ENCODE data around the gene PCNA.
"Not testable (repeated sequence)": the region's sequence is repeated elsewhere in the genome, so short reads cannot be mapped to it uniquely, and the experiment has no call there.

Gene PCNA

DNA sequence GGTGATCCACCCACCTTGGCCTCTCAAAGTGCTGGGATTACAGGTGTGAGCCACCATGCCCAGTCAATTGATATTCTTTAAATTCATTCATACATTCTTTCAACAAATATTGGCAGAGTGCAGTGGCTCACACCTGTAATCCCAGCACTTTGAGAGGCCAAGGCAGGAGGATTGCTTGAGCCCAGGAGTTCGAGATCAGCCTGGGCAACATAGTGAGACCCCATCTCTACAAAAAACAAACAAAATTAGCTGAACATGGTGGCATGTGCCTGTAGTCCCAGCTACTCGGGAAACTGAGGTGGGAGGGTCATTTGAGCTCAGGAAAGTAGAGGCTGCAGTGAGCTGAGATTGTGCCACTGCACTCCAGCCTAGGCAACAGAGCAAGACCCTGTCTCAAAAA lies 42.8 kb downstream of the PCNA start:
- Mint-ChIP-seq H3K4me1 (ENCODE audit: low read depth) (peaks cover 54% of the 10 kb centered on the region), H3K27ac (peak overlapping the region; percentile 96)
- H3K9me3 Mint-ChIP-seq: not testable (repeated sequence)

GRCh38 chr20:5074232-5074674 lies 45.5 kb downstream of the PCNA start:
- Mint-ChIP-seq H3K4me3 (no peak overlapping the region), H3K27ac (peak overlapping the region; percentile 55), H3K9me3 (no peaks in the 10 kb centered on the region), H3K36me3 (ENCODE audit: low read depth) (no peaks in the 10 kb centered on the region), H3K4me1 (ENCODE audit: low read depth) (peaks cover 44% of the 10 kb centered on the region), H3K27me3 (ENCODE audit: low read depth) (no peaks in the 10 kb centered on the region)
- no peak for DNase-seq (ENCODE audit: low spot score)

More for the DNA sequence above, 42.8 kb downstream of the PCNA start:
- not testable (repeated sequence) for H3K4me3 Mint-ChIP-seq; H3K36me3 Mint-ChIP-seq (ENCODE audit: low read depth); DNase-seq (ENCODE audit: low spot score); H3K27me3 Mint-ChIP-seq (ENCODE audit: low read depth)

DNA sequence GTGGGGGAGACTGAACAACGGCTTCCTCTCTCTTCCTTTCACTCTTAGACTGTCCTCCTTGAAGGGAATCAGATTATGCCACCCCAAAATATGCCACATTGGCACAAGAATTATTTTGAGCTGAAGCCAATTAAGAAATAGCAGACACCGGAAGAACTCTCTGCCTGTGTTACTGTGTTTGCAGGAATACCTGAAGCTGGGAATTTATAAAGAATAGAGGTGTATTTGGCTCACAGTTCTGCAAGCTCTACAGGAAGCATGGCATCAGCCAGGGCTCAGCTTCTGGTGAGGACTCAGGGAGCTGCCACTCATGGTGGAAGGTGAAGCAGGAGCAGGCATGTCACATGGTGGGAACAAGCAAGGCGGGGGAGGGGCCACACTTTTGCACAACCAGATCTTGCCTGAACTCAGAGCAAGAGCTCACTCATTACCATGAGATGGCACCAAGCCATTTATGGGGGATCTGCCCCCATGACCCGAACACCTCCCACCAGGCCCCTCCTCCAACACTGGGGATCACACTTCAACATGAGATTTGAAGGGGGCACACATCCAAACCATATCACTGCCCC lies 46.0 kb downstream of the PCNA start:
- H3K27me3 Mint-ChIP-seq (ENCODE audit: low read depth): no peaks in the 10 kb centered on the region
- DNase-seq (ENCODE audit: low spot score): no peak
- H3K27ac Mint-ChIP-seq: peak overlapping the region; percentile 55
- no peaks in the 10 kb centered on the region for H3K9me3 Mint-ChIP-seq
- H3K4me1 Mint-ChIP-seq (ENCODE audit: low read depth): peaks cover 43% of the 10 kb centered on the region
- no peaks in the 10 kb centered on the region for H3K36me3 Mint-ChIP-seq (ENCODE audit: low read depth)
- no peak overlapping the region for H3K4me3 Mint-ChIP-seq

- DNase-seq (ENCODE audit: low spot score): no peak
- H3K27ac Mint-ChIP-seq: peak overlapping the region; percentile 39
- H3K4me3 Mint-ChIP-seq: no peak overlapping the region
Measured at GRCh38 chr20:5072756-5073659, 46.8 kb downstream of the PCNA start.

GRCh38 chr20:5071942-5072341 lies 47.8 kb downstream of the PCNA start:
- not testable (repeated sequence) for H3K9me3 Mint-ChIP-seq; H3K27ac Mint-ChIP-seq; H3K36me3 Mint-ChIP-seq (ENCODE audit: low read depth); H3K27me3 Mint-ChIP-seq (ENCODE audit: low read depth); DNase-seq (ENCODE audit: low spot score); H3K4me3 Mint-ChIP-seq
- peaks cover 39% of the 10 kb centered on the region for H3K4me1 Mint-ChIP-seq (ENCODE audit: low read depth)

More at GRCh38 chr20:5072756-5073659, 46.8 kb downstream of the PCNA start:
- no peaks in the 10 kb centered on the region for H3K36me3 Mint-ChIP-seq (ENCODE audit: low read depth)
- peaks cover 42% of the 10 kb centered on the region for H3K4me1 Mint-ChIP-seq (ENCODE audit: low read depth)
- no peaks in the 10 kb centered on the region for H3K27me3 Mint-ChIP-seq (ENCODE audit: low read depth)
- H3K9me3 Mint-ChIP-seq: no peaks in the 10 kb centered on the region

DNA sequence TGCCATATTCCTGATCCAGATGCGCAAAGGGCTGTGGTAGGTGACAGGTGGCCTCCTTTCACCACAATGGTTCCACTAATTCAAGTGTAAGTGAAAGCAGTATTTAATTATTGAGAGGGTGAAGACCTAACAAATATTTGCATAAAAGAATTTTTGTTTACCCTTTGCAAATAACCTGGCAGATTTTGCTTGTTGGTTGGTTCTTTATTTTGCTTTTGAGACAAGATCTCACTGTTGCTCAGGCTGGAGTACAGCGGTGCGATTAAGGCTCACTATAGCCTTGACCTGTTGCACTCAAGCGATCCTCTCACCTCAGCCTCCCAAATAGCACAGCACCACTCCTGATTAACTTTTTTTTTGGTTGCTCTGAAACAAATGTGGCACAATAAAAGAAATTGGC lies 49.2 kb downstream of the PCNA start:
- Mint-ChIP-seq H3K27me3 (ENCODE audit: low read depth) (no peaks in the 10 kb centered on the region), H3K4me3 (no peak overlapping the region), H3K9me3 (no peaks in the 10 kb centered on the region), H3K36me3 (ENCODE audit: low read depth) (no peaks in the 10 kb centered on the region), H3K4me1 (ENCODE audit: low read depth) (peaks cover 39% of the 10 kb centered on the region), H3K27ac (no peak overlapping the region)
- DNase-seq (ENCODE audit: low spot score): no peak

GRCh38 chr20:5070081-5070480 lies 49.7 kb downstream of the PCNA start:
- H3K27me3 Mint-ChIP-seq (ENCODE audit: low read depth): no peaks in the 10 kb centered on the region
- H3K27ac Mint-ChIP-seq: no peak overlapping the region
- no peaks in the 10 kb centered on the region for H3K9me3 Mint-ChIP-seq
- no peak overlapping the region for H3K4me3 Mint-ChIP-seq
- no peaks in the 10 kb centered on the region for H3K36me3 Mint-ChIP-seq (ENCODE audit: low read depth)
- no peak for DNase-seq (ENCODE audit: low spot score)
- H3K4me1 Mint-ChIP-seq (ENCODE audit: low read depth): peaks cover 39% of the 10 kb centered on the region

DNA sequence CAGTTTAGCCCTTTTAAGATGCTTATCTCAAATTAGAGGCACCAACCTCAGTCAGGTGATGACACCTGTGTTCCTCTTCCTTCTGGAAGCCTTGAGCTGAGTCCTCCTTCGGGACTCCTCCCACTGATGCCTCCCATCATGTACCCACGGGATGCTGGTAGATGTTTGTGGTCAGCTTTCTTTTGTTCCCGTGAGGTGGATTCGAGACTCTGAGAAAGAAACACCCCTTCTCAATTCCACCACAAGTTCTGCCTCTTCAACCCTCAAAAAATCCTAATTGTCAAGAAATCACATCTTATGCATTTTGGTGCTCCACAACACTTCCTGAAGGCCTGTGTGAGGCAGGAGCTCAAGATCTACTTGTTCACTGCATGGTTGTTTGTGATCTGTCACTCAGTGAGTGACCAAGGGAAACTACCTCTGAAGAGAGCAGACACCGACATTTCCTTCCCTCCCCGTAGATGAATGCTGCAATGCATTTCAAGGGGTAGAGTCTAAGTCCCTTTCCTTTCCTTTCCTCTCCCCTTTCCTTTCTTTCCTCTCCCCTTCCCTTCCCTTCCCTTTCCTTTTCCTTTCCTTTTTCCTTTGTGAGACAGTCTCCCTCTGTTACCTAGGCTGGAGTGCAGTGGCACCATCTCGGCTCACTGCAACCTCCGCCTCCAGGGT lies 50.5 kb downstream of the PCNA start:
- Mint-ChIP-seq H3K36me3 (ENCODE audit: low read depth) (no peaks in the 10 kb centered on the region), H3K27me3 (ENCODE audit: low read depth) (no peaks in the 10 kb centered on the region), H3K9me3 (no peaks in the 10 kb centered on the region), H3K27ac (peak overlapping the region; percentile 88), H3K4me1 (ENCODE audit: low read depth) (peaks cover 36% of the 10 kb centered on the region), H3K4me3 (peak overlapping the region; percentile 37)
- peak; percentile 12 for DNase-seq (ENCODE audit: low spot score)

- no peak for DNase-seq (ENCODE audit: low spot score)
- no peaks in the 10 kb centered on the region for H3K36me3 Mint-ChIP-seq (ENCODE audit: low read depth)
Measured at GRCh38 chr20:5067877-5068645, 51.7 kb downstream of the PCNA start.

DNA sequence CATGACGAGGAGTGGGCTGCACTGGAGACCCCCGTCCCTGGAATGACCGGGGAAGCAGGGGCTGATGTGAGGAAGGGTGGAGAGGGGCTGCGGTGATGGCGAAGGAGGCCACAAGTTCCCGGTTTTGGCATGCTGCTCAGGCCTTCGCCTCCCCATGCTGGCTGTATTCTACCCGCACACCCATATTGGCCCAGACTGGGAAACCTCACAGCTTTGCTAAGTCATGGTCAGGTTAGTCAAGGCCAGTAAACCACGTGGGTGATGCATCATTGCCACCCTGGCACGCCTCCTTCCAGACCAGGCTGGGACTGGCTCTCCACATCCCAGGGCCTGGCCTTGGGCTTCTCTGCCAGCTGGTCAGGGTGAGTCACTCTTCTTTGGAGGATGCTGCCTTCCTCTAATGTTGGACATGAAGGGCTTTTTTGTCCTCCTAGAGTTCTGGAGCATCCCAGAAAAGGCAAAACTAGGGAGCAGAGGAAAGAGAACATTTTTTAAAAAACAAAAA lies 53.8 kb downstream of the PCNA start:
- Mint-ChIP-seq H3K9me3 (no peaks in the 10 kb centered on the region), H3K4me1 (ENCODE audit: low read depth) (peaks cover 28% of the 10 kb centered on the region), H3K4me3 (no peak overlapping the region), H3K36me3 (ENCODE audit: low read depth) (no peaks in the 10 kb centered on the region), H3K27me3 (ENCODE audit: low read depth) (no peaks in the 10 kb centered on the region), H3K27ac (no peak overlapping the region)
- DNase-seq (ENCODE audit: low spot score): no peak

More at GRCh38 chr20:5067877-5068645, 51.7 kb downstream of the PCNA start:
- Mint-ChIP-seq H3K27ac (no peak overlapping the region), H3K4me1 (ENCODE audit: low read depth) (peaks cover 24% of the 10 kb centered on the region), H3K9me3 (no peaks in the 10 kb centered on the region), H3K4me3 (no peak overlapping the region), H3K27me3 (ENCODE audit: low read depth) (no peaks in the 10 kb centered on the region)

DNA sequence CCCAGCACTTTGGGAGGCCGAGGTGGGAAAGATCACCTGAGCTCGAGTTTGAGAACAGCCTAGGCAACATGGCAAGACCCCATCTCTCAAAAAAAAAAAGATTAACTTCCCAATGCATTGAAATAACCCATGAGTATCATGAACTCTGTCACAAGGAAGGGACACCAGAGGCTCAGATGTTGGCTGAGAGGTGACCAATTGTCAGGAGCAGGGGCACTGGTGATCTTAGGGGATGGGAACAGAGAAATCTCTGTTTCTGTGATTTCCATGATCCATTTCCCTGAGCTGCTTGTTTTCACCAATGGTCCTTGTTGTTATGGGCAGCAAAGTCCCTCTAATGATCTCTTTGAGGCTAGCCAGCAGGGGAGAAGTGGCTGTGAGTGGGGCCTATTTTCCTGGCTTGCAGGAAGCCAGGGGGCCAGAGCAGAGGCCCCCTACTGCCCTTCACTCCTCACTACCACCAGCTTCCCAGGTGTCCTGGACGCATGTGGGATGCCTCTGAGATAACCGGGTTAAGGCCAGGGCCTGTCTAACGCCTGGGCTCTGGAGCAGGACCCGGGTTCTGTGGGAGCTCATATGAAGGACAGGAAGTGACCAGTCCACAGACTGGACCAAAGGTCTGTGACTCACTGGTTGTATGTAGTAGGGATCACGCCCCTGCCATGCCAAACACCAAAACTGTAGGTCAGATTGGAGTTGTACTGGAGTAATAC lies 54.4 kb downstream of the PCNA start:
- H3K4me3 Mint-ChIP-seq: no peak overlapping the region
- H3K9me3 Mint-ChIP-seq: no peaks in the 10 kb centered on the region
- peaks cover 30% of the 10 kb centered on the region for H3K4me1 Mint-ChIP-seq (ENCODE audit: low read depth)
- no peak overlapping the region for H3K27ac Mint-ChIP-seq
- H3K27me3 Mint-ChIP-seq (ENCODE audit: low read depth): no peaks in the 10 kb centered on the region
- no peaks in the 10 kb centered on the region for H3K36me3 Mint-ChIP-seq (ENCODE audit: low read depth)
- DNase-seq (ENCODE audit: low spot score): no peak

Measured in T-helper 2 cell treated with Interferon-gamma antibody and Interleukin-4, amounts not matched to agents 5 μg/mL and 100 μg/mL, for 36 hours (primary cell).